Measurements from ENCODE around the gene LPP.

LPP gene

DNA sequence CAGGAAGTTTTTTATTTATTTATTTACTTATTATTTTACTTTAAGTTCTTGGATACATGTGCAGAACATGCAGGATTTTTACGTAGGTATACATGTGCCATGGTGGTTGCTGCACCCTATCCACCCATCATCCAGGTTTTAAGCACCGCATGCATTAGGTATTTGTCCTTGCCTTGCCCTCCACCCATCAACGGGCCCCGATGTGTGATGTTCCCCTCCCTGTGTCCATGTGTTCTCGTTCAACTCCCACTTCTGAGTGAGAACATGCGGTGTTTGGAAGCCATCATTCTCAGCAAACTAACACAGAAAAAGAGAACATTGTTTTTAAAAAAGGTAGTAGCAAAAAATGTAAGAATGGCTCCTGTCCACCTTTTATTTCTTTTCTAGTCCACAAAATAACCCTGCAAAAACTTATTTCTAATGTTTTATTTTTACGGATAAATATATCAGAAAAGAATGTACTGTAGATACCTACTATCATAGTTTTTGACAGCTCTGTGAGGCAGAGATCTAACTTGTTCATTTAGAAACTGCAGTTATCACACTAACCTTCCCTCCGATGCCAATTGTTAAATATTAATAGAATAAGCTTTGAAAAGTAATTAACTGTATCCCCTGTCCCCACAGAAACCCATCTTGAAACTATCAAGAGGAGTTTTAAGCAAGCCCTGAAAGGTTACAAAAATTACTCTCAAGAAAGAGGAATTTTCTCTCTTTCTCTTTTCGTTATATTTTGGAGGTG is 189.2 kb downstream of the LPP start:
- H3K27me3 Mint-ChIP-seq, result no peaks in the 10 kb centered on the region
- no peak overlapping the region for H3K27ac Mint-ChIP-seq
- H3K36me3 Mint-ChIP-seq, result peaks cover 3% of the 10 kb centered on the region
- no peaks in the 10 kb centered on the region for H3K9me3 Mint-ChIP-seq (ENCODE audit: low read depth)
- H3K4me1 Mint-ChIP-seq (ENCODE audit: low read depth), result peaks cover 32% of the 10 kb centered on the region
- no peak overlapping the region for H3K4me3 Mint-ChIP-seq

DNA sequence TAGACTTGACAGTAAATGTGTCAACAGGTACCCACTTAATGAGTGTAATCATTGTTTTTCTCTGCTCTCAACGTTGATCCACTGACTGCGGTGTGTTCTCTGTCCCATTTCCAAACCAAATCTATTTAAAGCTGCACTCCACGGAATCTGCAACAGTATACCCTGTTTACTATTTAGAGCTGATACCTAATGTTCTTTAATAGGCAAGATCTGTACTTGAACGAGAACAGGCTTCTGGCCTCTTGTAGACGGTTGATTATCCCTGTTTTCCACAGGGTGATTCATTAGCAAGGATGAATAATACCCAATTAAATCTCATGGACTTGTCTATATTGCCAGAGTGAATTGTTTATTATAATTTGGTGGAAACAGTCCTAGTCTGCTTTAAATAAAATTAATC is 189.9 kb downstream of the LPP start:
- Mint-ChIP-seq H3K27ac (no peak overlapping the region), H3K36me3 (peaks cover 3% of the 10 kb centered on the region), H3K9me3 (ENCODE audit: low read depth) (no peaks in the 10 kb centered on the region), H3K27me3 (no peaks in the 10 kb centered on the region), H3K4me3 (no peak overlapping the region), H3K4me1 (ENCODE audit: low read depth) (peaks cover 26% of the 10 kb centered on the region)

DNA sequence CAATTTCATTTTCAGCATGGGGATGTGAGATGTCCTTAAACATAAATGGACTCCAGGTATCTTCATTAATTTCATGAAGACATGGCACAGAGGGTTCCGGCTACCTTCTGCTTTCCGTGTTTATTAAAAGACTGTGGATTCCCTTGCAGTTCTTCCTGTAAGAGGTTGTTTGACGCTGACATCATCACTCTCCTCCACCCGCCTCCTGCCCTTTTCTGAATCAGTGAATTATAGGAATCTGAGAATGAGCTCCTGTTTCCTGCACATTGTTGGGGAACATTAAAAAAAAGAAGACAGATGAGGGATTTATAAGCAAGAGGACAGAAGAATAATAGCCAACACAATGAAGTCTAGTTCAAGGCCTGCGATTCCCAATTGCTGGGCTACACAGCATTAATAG is 191.3 kb downstream of the LPP start:
- Mint-ChIP-seq H3K27me3 (no peaks in the 10 kb centered on the region), H3K4me3 (no peak overlapping the region), H3K27ac (no peak overlapping the region), H3K9me3 (ENCODE audit: low read depth) (no peaks in the 10 kb centered on the region), H3K36me3 (no peaks in the 10 kb centered on the region), H3K4me1 (ENCODE audit: low read depth) (peaks cover 17% of the 10 kb centered on the region)

DNA sequence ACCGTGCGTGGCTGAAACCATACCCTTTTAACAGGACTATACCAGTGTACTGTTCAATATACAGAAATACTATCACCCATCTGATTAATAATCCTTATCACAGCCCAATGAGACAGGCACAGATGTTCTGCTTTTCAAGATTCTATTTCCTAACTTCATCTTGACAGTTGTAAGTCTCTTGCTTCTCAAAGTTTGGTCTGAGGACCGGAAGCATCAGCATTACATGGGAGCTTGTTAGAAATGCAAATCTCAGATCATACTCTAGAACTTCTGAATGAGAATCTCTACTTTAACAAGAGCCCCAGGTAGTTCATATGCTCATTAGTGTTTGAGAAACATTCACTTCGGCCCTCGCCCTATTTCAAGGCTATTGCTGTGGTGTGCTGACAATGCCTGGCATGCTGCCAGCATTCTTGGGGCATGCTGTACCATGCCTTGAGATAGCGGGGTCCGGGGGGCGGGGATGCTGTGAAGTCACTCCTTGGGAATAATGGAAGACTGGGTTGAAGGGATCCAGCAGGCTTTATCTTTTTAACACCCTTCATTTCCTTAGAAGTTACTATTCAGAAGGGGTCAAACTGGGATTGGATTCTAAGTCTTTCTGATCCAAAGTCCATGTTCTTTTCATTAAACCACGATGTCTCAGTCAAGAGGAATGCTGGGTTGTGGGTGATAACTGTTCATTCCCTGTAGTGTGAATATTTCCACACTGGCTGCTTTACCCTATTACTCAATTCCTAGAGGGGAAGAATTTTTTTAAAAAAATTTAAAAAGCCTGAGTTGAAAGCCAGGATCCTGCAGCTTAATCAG is 194.7 kb downstream of the LPP start:
- Mint-ChIP-seq H3K9me3 (ENCODE audit: low read depth) (no peaks in the 10 kb centered on the region), H3K36me3 (no peaks in the 10 kb centered on the region), H3K27me3 (no peaks in the 10 kb centered on the region), H3K27ac (no peak overlapping the region), H3K4me1 (ENCODE audit: low read depth) (peaks cover 11% of the 10 kb centered on the region), H3K4me3 (no peak overlapping the region)

DNA sequence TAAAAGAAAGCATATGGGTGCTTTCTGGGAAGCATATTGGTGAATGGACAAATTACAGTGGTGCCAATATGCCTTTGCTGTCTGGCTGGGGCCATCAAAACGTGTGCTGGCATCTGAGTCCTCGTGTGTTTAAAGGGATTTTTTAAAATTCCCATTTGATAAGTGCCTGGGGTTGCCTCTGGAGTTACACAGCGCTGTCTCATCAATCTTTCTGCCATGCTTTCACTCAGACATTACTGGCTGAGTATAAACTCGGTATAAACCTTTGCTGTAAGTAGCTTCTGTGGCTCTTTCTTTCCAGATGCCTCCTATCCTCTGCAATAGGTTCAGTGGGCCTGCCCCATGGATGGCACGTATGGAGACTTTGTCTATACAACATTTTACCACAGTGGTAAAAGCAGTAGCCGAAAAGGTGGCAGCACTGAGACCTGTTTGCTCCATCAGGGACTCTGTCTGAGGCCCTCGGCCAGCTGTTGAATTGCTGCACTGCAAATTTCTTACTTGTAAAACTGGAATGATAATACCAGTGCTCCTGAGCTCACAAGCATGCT is 195.5 kb downstream of the LPP start:
- Mint-ChIP-seq H3K27ac (no peak overlapping the region), H3K9me3 (ENCODE audit: low read depth) (no peaks in the 10 kb centered on the region), H3K4me1 (ENCODE audit: low read depth) (peaks cover 11% of the 10 kb centered on the region)

DNA sequence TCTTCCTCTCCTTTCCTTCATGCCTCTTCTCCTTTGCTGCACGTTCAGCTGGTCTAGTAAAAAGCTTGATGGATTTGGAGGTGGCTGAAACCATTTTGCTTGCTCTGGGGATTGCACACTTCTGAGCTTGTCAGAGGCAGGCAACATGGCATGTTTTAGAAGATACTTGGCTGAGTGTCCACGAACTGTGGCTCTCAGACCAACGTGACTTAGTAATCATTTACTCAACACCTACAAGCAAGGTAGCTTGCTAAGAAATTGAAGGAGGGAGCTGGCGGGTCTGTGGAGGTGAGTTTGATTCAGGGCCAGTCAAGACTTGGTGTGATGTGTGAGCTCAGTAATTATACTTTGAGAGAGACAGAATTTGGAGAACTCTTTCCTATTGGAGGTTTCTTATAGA is 196.0 kb downstream of the LPP start:
- Mint-ChIP-seq H3K36me3 (peaks cover 3% of the 10 kb centered on the region), H3K9me3 (ENCODE audit: low read depth) (no peaks in the 10 kb centered on the region), H3K4me1 (ENCODE audit: low read depth) (peaks cover 11% of the 10 kb centered on the region), H3K27me3 (no peaks in the 10 kb centered on the region), H3K27ac (no peak overlapping the region), H3K4me3 (no peak overlapping the region)

More for the DNA sequence above, 195.5 kb downstream of the LPP start:
- no peaks in the 10 kb centered on the region for H3K27me3 Mint-ChIP-seq
- H3K4me3 Mint-ChIP-seq, result no peak overlapping the region
- H3K36me3 Mint-ChIP-seq, result no peaks in the 10 kb centered on the region

DNA sequence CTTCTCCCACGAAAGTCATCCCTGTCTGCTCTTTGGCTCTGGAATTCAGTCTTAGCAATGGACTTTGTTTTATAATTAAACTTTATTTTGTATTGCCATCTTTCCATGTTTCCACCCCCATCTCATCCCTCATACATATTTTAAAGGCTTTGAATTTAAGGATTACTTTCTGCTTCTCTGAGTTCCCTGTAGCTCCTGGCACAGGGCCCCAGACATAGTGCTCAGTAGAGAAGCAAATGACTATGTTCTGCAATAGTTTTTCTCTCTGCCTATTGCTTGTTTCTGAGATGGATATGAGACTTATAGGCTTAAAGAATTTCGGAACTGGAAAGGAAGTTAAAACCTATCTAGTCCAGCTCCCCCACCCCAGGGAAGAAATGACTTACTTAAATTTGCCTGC is 197.0 kb downstream of the LPP start:
- no peak overlapping the region for H3K27ac Mint-ChIP-seq
- no peak overlapping the region for H3K4me3 Mint-ChIP-seq
- peaks cover 5% of the 10 kb centered on the region for H3K36me3 Mint-ChIP-seq
- no peaks in the 10 kb centered on the region for H3K9me3 Mint-ChIP-seq (ENCODE audit: low read depth)
- no peaks in the 10 kb centered on the region for H3K27me3 Mint-ChIP-seq
- peaks cover 11% of the 10 kb centered on the region for H3K4me1 Mint-ChIP-seq (ENCODE audit: low read depth)

DNA sequence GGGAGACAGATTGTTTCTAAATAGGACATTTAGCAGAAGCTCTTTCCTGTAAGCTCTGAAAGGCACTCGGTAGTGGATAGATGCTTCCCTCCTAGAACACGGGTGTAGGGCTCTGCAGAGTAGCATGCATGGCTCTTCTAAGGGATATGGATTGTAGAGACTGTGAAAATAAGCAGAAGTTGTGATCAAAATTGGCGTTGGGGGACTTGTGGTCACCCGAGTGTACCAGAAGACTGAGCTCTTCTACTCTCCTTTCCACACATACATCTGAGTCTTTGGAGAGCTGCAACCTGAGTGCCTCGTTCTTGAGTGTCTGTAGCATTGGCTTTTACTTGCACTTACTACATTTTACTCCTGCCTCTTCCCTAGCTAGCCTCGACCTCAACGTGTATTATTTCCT is 197.7 kb downstream of the LPP start:
- H3K4me1 Mint-ChIP-seq (ENCODE audit: low read depth), result peaks cover 11% of the 10 kb centered on the region
- H3K27me3 Mint-ChIP-seq, result no peaks in the 10 kb centered on the region

DNA sequence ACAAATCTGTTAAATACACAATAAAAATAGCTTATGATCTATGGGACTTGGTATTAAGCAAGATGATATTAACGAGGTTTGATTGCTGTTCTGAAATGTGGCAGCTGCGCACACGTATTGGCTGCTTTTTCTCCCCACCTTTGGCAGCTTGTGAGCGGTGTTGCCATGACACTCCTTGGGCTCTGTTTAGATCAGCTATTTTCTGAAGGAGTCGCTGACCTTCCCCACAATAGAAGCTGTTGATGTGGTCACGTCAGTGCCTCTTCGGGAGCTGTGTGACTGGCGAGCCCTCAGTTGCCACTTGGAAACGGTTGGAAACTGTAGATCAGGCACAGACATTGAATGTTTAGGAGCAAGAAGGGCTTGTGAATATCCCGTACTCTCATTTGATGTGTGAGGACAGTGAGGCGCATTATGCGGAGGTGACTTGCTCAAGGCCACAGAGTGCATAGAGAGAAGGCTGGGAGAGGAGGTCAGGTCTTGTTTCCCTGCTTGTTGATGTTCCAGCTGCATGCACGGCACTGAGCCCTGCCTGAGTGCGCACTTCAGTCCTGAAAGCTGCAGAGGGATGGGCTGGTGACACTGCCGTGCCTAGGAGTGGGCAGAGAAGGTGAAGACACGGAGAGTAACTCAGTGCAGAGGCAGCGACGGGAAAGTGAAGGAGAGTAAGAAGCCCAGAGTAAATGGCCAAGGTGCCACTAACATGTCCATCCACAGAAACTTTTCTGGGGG is 198.4 kb downstream of the LPP start:
- Mint-ChIP-seq H3K9me3 (ENCODE audit: low read depth) (no peaks in the 10 kb centered on the region), H3K27me3 (no peaks in the 10 kb centered on the region), H3K27ac (no peak overlapping the region), H3K4me1 (ENCODE audit: low read depth) (peaks cover 11% of the 10 kb centered on the region), H3K4me3 (no peak overlapping the region), H3K36me3 (peaks cover 5% of the 10 kb centered on the region)

More for the DNA sequence above, 197.7 kb downstream of the LPP start:
- H3K27ac Mint-ChIP-seq, result no peak overlapping the region
- no peak overlapping the region for H3K4me3 Mint-ChIP-seq
- no peaks in the 10 kb centered on the region for H3K9me3 Mint-ChIP-seq (ENCODE audit: low read depth)
- H3K36me3 Mint-ChIP-seq, result peaks cover 5% of the 10 kb centered on the region

DNA sequence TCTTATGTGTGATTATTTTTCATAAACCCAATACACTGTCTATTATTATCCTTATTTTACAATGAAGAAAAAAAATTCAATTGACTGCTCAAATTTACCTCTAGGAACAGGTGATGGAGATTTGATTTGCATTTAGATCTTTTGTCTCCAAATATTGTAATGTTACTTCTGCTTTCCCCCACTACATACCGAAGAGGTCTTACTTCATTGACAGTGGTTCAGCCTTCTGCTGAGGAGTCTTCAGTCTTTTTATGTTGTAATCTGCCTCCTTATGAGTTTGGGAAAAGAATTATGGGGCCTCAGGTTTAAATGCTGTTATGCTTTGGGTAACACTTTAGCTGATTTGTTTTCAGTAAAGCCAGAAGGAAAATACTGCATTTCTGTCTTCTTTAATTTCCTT is 199.5 kb downstream of the LPP start:
- Mint-ChIP-seq H3K27me3 (no peaks in the 10 kb centered on the region), H3K9me3 (ENCODE audit: low read depth) (no peaks in the 10 kb centered on the region), H3K27ac (no peak overlapping the region), H3K4me3 (no peak overlapping the region), H3K4me1 (ENCODE audit: low read depth) (peaks cover 18% of the 10 kb centered on the region), H3K36me3 (peaks cover 5% of the 10 kb centered on the region)

DNA sequence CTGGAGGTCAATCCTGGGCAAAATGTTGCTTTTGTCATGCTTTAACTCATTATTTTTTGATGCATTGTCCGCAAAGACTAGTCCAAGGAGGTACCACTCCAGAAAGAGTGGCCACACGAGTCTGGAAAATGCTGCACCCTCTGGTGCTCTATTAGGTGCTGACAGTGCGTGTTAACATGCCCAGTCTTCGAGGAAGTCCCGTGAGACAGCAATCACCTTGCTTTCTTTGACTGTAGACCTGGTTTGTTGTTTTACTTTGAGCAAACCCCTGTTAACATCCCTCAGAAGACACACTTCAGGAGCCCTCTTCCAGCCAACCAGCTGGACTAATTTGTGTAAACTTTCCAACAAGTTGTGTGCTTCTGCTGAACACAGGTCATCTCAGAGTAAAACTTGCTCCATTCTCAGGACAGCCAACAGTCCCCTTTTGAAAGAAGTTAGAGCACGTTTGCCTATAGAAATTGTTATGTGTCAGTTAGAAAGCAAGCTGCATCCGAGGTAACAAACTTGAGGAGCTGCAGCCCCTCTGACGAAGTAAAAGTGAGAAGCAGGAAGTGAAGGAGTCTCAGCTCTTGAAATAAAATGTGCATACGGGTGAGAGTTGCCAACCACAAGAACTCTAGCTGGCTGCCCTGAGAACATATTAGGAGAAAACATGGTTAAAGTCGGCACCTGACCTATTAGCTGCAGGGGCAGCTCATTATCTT is 205.0 kb downstream of the LPP start:
- H3K9me3 Mint-ChIP-seq (ENCODE audit: low read depth), result no peaks in the 10 kb centered on the region
- H3K27me3 Mint-ChIP-seq, result no peaks in the 10 kb centered on the region
- peaks cover 52% of the 10 kb centered on the region for H3K4me1 Mint-ChIP-seq (ENCODE audit: low read depth)
- peak overlapping the region; percentile 64 for H3K4me3 Mint-ChIP-seq
- H3K36me3 Mint-ChIP-seq, result peaks cover 7% of the 10 kb centered on the region
- peak overlapping the region; percentile 76 for H3K27ac Mint-ChIP-seq

DNA sequence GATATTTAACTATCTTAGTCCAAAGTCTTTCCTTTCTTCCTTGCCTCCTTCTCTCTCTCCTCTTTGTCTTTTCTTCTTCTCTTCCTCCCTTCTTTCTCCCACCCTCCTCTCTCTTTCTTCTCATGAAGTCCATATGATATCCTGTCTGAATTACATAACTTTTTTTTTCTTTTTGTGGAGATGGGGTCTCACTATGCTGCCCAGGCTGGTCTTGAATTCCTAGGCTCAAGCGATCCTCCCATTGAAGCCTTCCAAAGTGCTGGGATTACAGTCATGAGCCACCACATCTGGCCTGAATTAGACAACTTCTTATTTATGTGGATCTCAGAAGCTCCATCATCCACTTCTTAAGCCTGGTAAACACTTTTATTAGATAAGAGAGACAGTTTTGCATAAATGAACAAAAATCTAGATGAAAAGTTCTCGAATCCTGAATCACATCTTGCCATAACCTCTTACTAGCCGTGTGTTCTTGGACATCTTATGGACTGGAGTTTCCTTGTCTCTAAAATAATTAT is 206.5 kb downstream of the LPP start:
- Mint-ChIP-seq H3K9me3 (ENCODE audit: low read depth) (no peaks in the 10 kb centered on the region), H3K4me1 (ENCODE audit: low read depth) (peaks cover 54% of the 10 kb centered on the region), H3K36me3 (peaks cover 7% of the 10 kb centered on the region), H3K27me3 (no peaks in the 10 kb centered on the region), H3K4me3 (no peak overlapping the region), H3K27ac (peak overlapping the region; percentile 74)

DNA sequence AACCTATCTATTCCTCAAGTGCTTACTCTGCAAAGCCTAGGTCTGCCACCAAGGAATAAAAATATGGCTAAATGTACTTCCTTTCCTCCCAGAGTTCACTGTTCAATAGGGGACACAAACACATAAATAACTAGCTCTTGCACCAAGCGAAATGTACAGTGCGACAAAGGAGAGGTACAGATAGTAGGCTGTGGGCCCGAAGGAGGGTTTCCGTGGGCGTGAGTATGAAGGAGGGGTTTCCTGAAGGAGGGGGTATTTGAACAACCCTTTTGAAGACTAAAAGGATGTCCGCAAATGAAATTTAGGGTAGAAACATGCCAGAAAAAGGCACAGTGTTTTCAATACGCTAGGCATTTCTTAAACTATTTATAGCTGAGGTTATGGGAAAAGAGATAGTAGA is 207.9 kb downstream of the LPP start:
- H3K27ac Mint-ChIP-seq, result peak overlapping the region; percentile 80
- peaks cover 7% of the 10 kb centered on the region for H3K36me3 Mint-ChIP-seq
- H3K27me3 Mint-ChIP-seq, result no peaks in the 10 kb centered on the region
- H3K9me3 Mint-ChIP-seq (ENCODE audit: low read depth), result no peaks in the 10 kb centered on the region
- peak overlapping the region; percentile 78 for H3K4me3 Mint-ChIP-seq
- peaks cover 54% of the 10 kb centered on the region for H3K4me1 Mint-ChIP-seq (ENCODE audit: low read depth)

DNA sequence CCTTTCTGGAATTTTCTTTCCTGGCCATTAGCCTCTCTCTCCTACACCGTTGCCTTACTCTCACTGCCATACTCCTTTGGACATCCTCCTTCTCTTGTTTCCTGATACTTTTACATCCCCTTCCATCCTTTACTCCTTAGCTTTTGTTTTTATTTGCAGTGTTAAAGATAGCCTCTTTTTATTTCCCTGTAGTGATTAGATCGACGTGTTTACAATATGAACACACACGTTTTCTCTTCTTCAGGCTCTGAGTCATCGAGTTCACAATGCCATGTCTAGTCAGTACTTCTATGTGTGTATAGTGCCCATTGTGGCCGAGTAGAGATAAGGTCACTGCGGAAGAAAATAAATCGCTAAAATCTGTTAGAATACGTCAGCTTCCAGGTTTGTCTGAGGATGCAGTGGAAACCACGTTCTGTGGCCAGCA is 208.5 kb downstream of the LPP start:
- peak overlapping the region; percentile 79 for H3K27ac Mint-ChIP-seq
- peaks cover 54% of the 10 kb centered on the region for H3K4me1 Mint-ChIP-seq (ENCODE audit: low read depth)
- peak overlapping the region; percentile 78 for H3K4me3 Mint-ChIP-seq
- no peaks in the 10 kb centered on the region for H3K27me3 Mint-ChIP-seq
- peaks cover 7% of the 10 kb centered on the region for H3K36me3 Mint-ChIP-seq
- no peaks in the 10 kb centered on the region for H3K9me3 Mint-ChIP-seq (ENCODE audit: low read depth)
